Thyroid gland (tissue), 4 donors: ENCODE measurements around the gene C7orf57. TPM values are rescaled to one million over a fixed set of nuclear protein-coding genes. Genes with fewer than 3 reads are reported as not detected.
A peak's percentile ranks its signal among the peaks of the same experiment; 100 is the strongest.

Experiments
- DNase-seq, 2 donors: peaks; one replicate each; pipeline ENCODE4 v3.0.0-alpha.2; 2019
- H3K27ac ChIP-seq, 3 donors: fragments of 200-600 bp; sonication (generic); 1 replicate in 2 of 3; 2 replicates in 1 of 3; pipeline ENCODE4 v1.5.1; 2016 to 2019; ENCODE audit warnings: mild to moderate bottlenecking in 1 of 3, moderate library complexity in 1 of 3
- H3K27me3 ChIP-seq: fragments of 200-600 bp; sonication (generic); one replicate; pipeline ENCODE4 v1.5.1; 2019
- H3K36me3 ChIP-seq, 2 donors: fragments of 200-600 bp; sonication (generic); one replicate each; pipeline ENCODE4 v1.5.1; 2016 to 2019
- H3K4me1 ChIP-seq, 2 donors: fragments of 200-600 bp; sonication (generic); one replicate each; pipeline ENCODE4 v1.5.1; 2017 to 2019
- H3K4me3 ChIP-seq, 3 donors: fragments of 200-600 bp; sonication (generic); replicated peaks in 1 of 3; 1 replicate in 2 of 3; 2 replicates in 1 of 3; pipeline ENCODE4 v1.5.1; 2016; ENCODE audit warnings: mild to moderate bottlenecking in 1 of 3
- H3K9me3 ChIP-seq: fragments of 200-600 bp; sonication (generic); one replicate; pipeline ENCODE4 v1.5.1; 2017
- CTCF ChIP-seq, 6 experiments: fragments of 200-600 bp in 3 of 6; fragments of 450-650 bp in 3 of 6; sonication (generic) in 3 of 6; IDR thresholded peaks; one replicate each; pipeline ENCODE4 v1.5.1; 2016 to 2019; ENCODE audit warnings: antibody characterized with exemption in 6 of 6, mild to moderate bottlenecking in 2 of 6, inconsistent platforms in 1 of 6, moderate library complexity in 1 of 6
- POLR2A ChIP-seq, 2 donors: fragments of 450-650 bp; IDR thresholded peaks; one replicate each; pipeline ENCODE4 v1.6.1; 2017; ENCODE audit warnings: antibody characterized with exemption in 2 of 2, mild to moderate bottlenecking in 2 of 2, moderate library complexity in 1 of 2
- WGBS, 2 donors: methylation state at CpG; one replicate each; pipeline ENCODE4 v1.1.5; 2017; 5-methylcytosine and 5-hydroxymethylcytosine counted together
- intact Hi-C: fragments of 100-400 bp; cut with DNase I; formaldehyde crosslinking; loops from one replicate; pipeline ENCODE4 v1.15.1; 2023
- total RNA-seq, 4 donors: library from RNA; depleted of rRNA; stranded (reverse); fragments of >200 nt; gene quantifications; one replicate each; pipeline ENCODE4 v1.2.3, GENCODE V29; 2016

C7orf57 gene
- total RNA-seq, 4 donors from 2014 or later: not detected

GRCh38 chr7:48033922-48034321 lies 1.4 kb upstream of the C7orf57 start:
- H3K27me3 ChIP-seq: no peaks in the 10 kb centered on the region
- peaks cover 6 to 12% of the 10 kb centered on the region in 2 donors for H3K4me1 ChIP-seq
- TF ChIP-seq POLR2A (IDR thresholded peaks at IDR 0.05) (no peak), CTCF (IDR thresholded peaks at IDR 0.05) (no peak)
- intact Hi-C loops: loop anchor here (10.0 kb wide), 1 partner anchor 71 kb away; no protein-coding TSS in a partner anchor
- WGBS, 2 donors: 46 to 51% methylated on average over 5 of the region's 5 CpGs
- H3K9me3 ChIP-seq: no peaks in the 10 kb centered on the region
- DNase-seq: no peak
- H3K36me3 ChIP-seq: no peaks in the 10 kb centered on the region
- no peak overlapping the region for H3K27ac ChIP-seq
- no peak overlapping the region for H3K4me3 ChIP-seq

- intact Hi-C loops: loop anchor here (10.0 kb wide), 1 partner anchor 69 kb away; no protein-coding TSS in a partner anchor
- no peak for TF ChIP-seq POLR2A (IDR thresholded peaks at IDR 0.05)
- no peak for TF ChIP-seq CTCF (IDR thresholded peaks at IDR 0.05)
- H3K27me3 ChIP-seq: no peaks in the 10 kb centered on the region
- no peaks in the 10 kb centered on the region for H3K9me3 ChIP-seq
- WGBS, 2 donors: 2% methylated on average over 21 to 26 of the region's 42 CpGs
- peak overlapping the region; percentile 41 to 48 (median 44) for H3K4me3 ChIP-seq
- DNase-seq: peak; percentile 48 to 49
- H3K27ac ChIP-seq: no peak overlapping the region
- H3K36me3 ChIP-seq: no peaks in the 10 kb centered on the region
- peaks cover 6 to 12% of the 10 kb centered on the region in 2 donors for H3K4me1 ChIP-seq
Observed at GRCh38 chr7:48035967-48036478, 680 bp downstream of the C7orf57 start.

GRCh38 chr7:48038815-48039506 lies 3.6 kb downstream of the C7orf57 start:
- H3K27ac ChIP-seq: no peak overlapping the region
- H3K9me3 ChIP-seq: no peaks in the 10 kb centered on the region
- 54 to 56% methylated on average over 5 of the region's 5 CpGs for WGBS, 2 donors
- no peak for DNase-seq
- intact Hi-C loops: loop anchor here (10.0 kb wide), 1 partner anchor 66 kb away; no protein-coding TSS in a partner anchor
- TF ChIP-seq CTCF (IDR thresholded peaks at IDR 0.05) (no peak), POLR2A (IDR thresholded peaks at IDR 0.05) (no peak)
- H3K4me3 ChIP-seq: no peak overlapping the region
- H3K27me3 ChIP-seq: no peaks in the 10 kb centered on the region
- peaks cover 6 to 12% of the 10 kb centered on the region in 2 donors for H3K4me1 ChIP-seq
- no peaks in the 10 kb centered on the region for H3K36me3 ChIP-seq

- 91% methylated on average over 18 of the region's 18 CpGs for WGBS, 2 donors
- TF ChIP-seq CTCF (IDR thresholded peaks at IDR 0.05) (no peak), POLR2A (IDR thresholded peaks at IDR 0.05) (no peak)
- no peak overlapping the region for H3K4me3 ChIP-seq
- H3K4me1 ChIP-seq: peaks cover under 1 to 2% of the 10 kb centered on the region in 2 donors
- no peak for DNase-seq
- H3K36me3 ChIP-seq: no peaks in the 10 kb centered on the region
- intact Hi-C loops: no loop called here
- H3K27ac ChIP-seq: no peak overlapping the region
- H3K27me3 ChIP-seq: no peaks in the 10 kb centered on the region
- H3K9me3 ChIP-seq: no peaks in the 10 kb centered on the region
Observed at GRCh38 chr7:48040944-48041652, 5.8 kb downstream of the C7orf57 start.

- no peaks in the 10 kb centered on the region for H3K9me3 ChIP-seq
- intact Hi-C loops: no loop called here
- DNase-seq: no peak
- no peak for TF ChIP-seq POLR2A (IDR thresholded peaks at IDR 0.05)
- no peak for TF ChIP-seq CTCF (IDR thresholded peaks at IDR 0.05)
- H3K27me3 ChIP-seq: no peaks in the 10 kb centered on the region
- H3K4me3 ChIP-seq: no peak overlapping the region
- WGBS, 2 donors: 67 to 75% methylated on average over 3 of the region's 3 CpGs
- H3K27ac ChIP-seq: no peak overlapping the region
- H3K4me1 ChIP-seq: no peaks in the 10 kb centered on the region
- H3K36me3 ChIP-seq: no peaks in the 10 kb centered on the region
Observed at GRCh38 chr7:48041653-48041970, 6.3 kb downstream of the C7orf57 start.
